Peyer's patch (tissue), 4 donors: ENCODE results near the gene PTPRK. TPM values are rescaled to one million over a fixed set of nuclear protein-coding genes. Genes with fewer than 3 reads are reported as not detected.

Experiments
- DNase-seq, 3 donors: peaks; one replicate each; pipeline ENCODE4 v3.0.0-alpha.2; 2017 to 2019
- H3K27ac ChIP-seq, 4 donors: fragments of 200-600 bp; sonication (generic); one replicate each; pipeline ENCODE4 v1.5.1; 2016 to 2019
- H3K27me3 ChIP-seq, 2 donors: fragments of 200-600 bp; sonication (generic); one replicate each; pipeline ENCODE4 v1.5.1; 2019
- H3K36me3 ChIP-seq, 3 donors: fragments of 200-600 bp; sonication (generic); one replicate each; pipeline ENCODE4 v1.5.1; 2016 to 2019
- H3K4me1 ChIP-seq, 4 donors: fragments of 200-600 bp; sonication (generic); one replicate each; pipeline ENCODE4 v1.5.1; 2016 to 2019
- H3K4me3 ChIP-seq, 4 donors: fragments of 200-600 bp; sonication (generic); 1 replicate in 3 of 4; 2 replicates in 1 of 4; pipeline ENCODE4 v1.5.1; 2016 to 2019; ENCODE audit warnings: mild to moderate bottlenecking in 1 of 4
- H3K9me3 ChIP-seq, 4 donors: fragments of 200-600 bp; sonication (generic); one replicate each; pipeline ENCODE4 v1.5.1; 2016 to 2019; ENCODE audit warnings: mild to moderate bottlenecking in 1 of 4
- CTCF ChIP-seq, 6 experiments: fragments of 450-650 bp in 4 of 6; fragments of 200-600 bp in 2 of 6; sonication (generic) in 1 of 6; IDR thresholded peaks; one replicate each; pipeline ENCODE4 v1.5.1; 2017 to 2019; ENCODE audit warnings: antibody characterized with exemption in 6 of 6, mild to moderate bottlenecking in 3 of 6, moderate library complexity in 1 of 6
- POLR2A ChIP-seq, 2 donors: fragments of 450-650 bp; IDR thresholded peaks; one replicate each; pipeline ENCODE4 v1.5.1; 2017; ENCODE audit warnings: antibody characterized with exemption in 2 of 2, mild to moderate bottlenecking in 2 of 2, moderate library complexity in 2 of 2
- total RNA-seq, 4 donors: library from RNA; depleted of rRNA; stranded (reverse); fragments of >200 nt; gene quantifications; one replicate each; pipeline ENCODE4 v1.1.0, GENCODE V29; 2016

PTPRK gene
- total RNA-seq, 4 donors from 2014 or later = 109 to 192 (median 153) TPM

GRCh38 chr6:128079021-128079420 is 441.4 kb downstream of the PTPRK start:
- no peak for DNase-seq
- no peak overlapping the region for H3K4me3 ChIP-seq
- H3K36me3 ChIP-seq = peaks cover 0 to 35% (median 0%) of the 10 kb centered on the region in 3 donors
- no peaks in the 10 kb centered on the region for H3K4me1 ChIP-seq
- no peaks in the 10 kb centered on the region for H3K27me3 ChIP-seq
- TF ChIP-seq POLR2A (IDR thresholded peaks at IDR 0.05) (no peak), CTCF (IDR thresholded peaks at IDR 0.05) (no peak)
- no peak overlapping the region for H3K27ac ChIP-seq
- no peaks in the 10 kb centered on the region for H3K9me3 ChIP-seq

- Histone ChIP-seq H3K36me3 (peaks cover 0 to 32% (median 0%) of the 10 kb centered on the region in 3 donors), H3K9me3 (no peaks in the 10 kb centered on the region), H3K27me3 (no peaks in the 10 kb centered on the region), H3K4me1 (no peaks in the 10 kb centered on the region), H3K27ac (no peak overlapping the region), H3K4me3 (no peak overlapping the region)
- TF ChIP-seq CTCF (IDR thresholded peaks at IDR 0.05) (no peak), POLR2A (IDR thresholded peaks at IDR 0.05) (no peak)
- DNase-seq = no peak
These were observed 442.1 kb downstream of the PTPRK start for GRCh38 chr6:128078276-128078675.

GRCh38 chr6:128076843-128077242 is 443.6 kb downstream of the PTPRK start:
- H3K27ac ChIP-seq = no peak overlapping the region
- no peak overlapping the region for H3K4me3 ChIP-seq
- no peaks in the 10 kb centered on the region for H3K4me1 ChIP-seq
- no peaks in the 10 kb centered on the region for H3K27me3 ChIP-seq
- no peaks in the 10 kb centered on the region for H3K9me3 ChIP-seq
- DNase-seq = no peak
- TF ChIP-seq CTCF (IDR thresholded peaks at IDR 0.05) (no peak), POLR2A (IDR thresholded peaks at IDR 0.05) (no peak)
- H3K36me3 ChIP-seq = peaks cover 0 to 20% (median 0%) of the 10 kb centered on the region in 3 donors

- DNase-seq = no peak
- H3K9me3 ChIP-seq = no peaks in the 10 kb centered on the region
- no peak overlapping the region for H3K27ac ChIP-seq
- TF ChIP-seq CTCF (IDR thresholded peaks at IDR 0.05) (no peak), POLR2A (IDR thresholded peaks at IDR 0.05) (no peak)
- no peaks in the 10 kb centered on the region for H3K4me1 ChIP-seq
- H3K4me3 ChIP-seq = no peak overlapping the region
- no peaks in the 10 kb centered on the region for H3K27me3 ChIP-seq
- peaks cover 0 to 15% (median 0%) of the 10 kb centered on the region in 3 donors for H3K36me3 ChIP-seq
These were observed 445.8 kb downstream of the PTPRK start for GRCh38 chr6:128074567-128074966.

GRCh38 chr6:128073389-128073788 is 447.0 kb downstream of the PTPRK start:
- no peaks in the 10 kb centered on the region for H3K4me1 ChIP-seq
- no peak overlapping the region for H3K4me3 ChIP-seq
- H3K27ac ChIP-seq = no peak overlapping the region
- TF ChIP-seq POLR2A (IDR thresholded peaks at IDR 0.05) (no peak), CTCF (IDR thresholded peaks at IDR 0.05) (no peak)
- no peak for DNase-seq
- no peaks in the 10 kb centered on the region for H3K27me3 ChIP-seq
- H3K9me3 ChIP-seq = no peaks in the 10 kb centered on the region
- peaks cover 0 to 6% (median 0%) of the 10 kb centered on the region in 3 donors for H3K36me3 ChIP-seq

- Histone ChIP-seq H3K36me3 (peaks cover 0 to 10% (median 0%) of the 10 kb centered on the region in 3 donors), H3K27ac (no peak overlapping the region), H3K9me3 (no peaks in the 10 kb centered on the region), H3K4me1 (no peaks in the 10 kb centered on the region), H3K4me3 (no peak overlapping the region), H3K27me3 (no peaks in the 10 kb centered on the region)
- TF ChIP-seq CTCF (IDR thresholded peaks at IDR 0.05) = no peak
- TF ChIP-seq POLR2A (IDR thresholded peaks at IDR 0.05) = no peak
- DNase-seq = no peak
These were observed 449.2 kb downstream of the PTPRK start for GRCh38 chr6:128071212-128071611.
